T-cell (primary cell): ENCODE measurements around the gene LRIF1. TPM values are rescaled to one million over a fixed set of nuclear protein-coding genes. Genes with fewer than 3 reads are reported as not detected.
A peak's percentile ranks its signal among the peaks of the same experiment; 100 is the strongest.
"Not testable (repeated sequence)": the region's sequence is repeated elsewhere in the genome, so short reads cannot be mapped to it uniquely, and the experiment has no call there.

Source experiments
- ATAC-seq, 4 experiments: fragments of 200-7000 bp in 3 of 4; fragments of 150-1000 bp in 1 of 4; cut with Tn5 transposase; replicated peaks in 1 of 4; 1 replicate in 3 of 4; 2 replicates in 1 of 4; pipeline ENCODE4 v1.10.0; 2021; ENCODE audit warnings: moderate library complexity in 3 of 4, mild to moderate bottlenecking in 2 of 4, moderate number of reproducible peaks in 1 of 4
- CTCF ChIA-PET, 2 donors: fragments of 300-600 bp; sonication (Branson Sonifier 250); formaldehyde crosslinking; loops; one replicate each; lab custom pipeline; 2022; ENCODE audit warnings: antibody characterized with exemption in 2 of 2; lab: Charles Lee
- POLR2A ChIA-PET, 2 donors: fragments of 300-600 bp; sonication (Branson Sonifier 250); formaldehyde crosslinking; loops; one replicate each; lab custom pipeline; 2022; ENCODE audit warnings: antibody characterized with exemption in 2 of 2; lab: Charles Lee
- DNase-seq, 35 experiments: peaks; one replicate each; pipeline versions ENCODE4 v3.0.0 to v3.0.0-alpha.2; 2013 to 2023
- H3K27ac ChIP-seq: one replicate; pipeline ENCODE4 v1.5.1; 2013; ENCODE audit warnings: low read length
- H3K27me3 ChIP-seq, 2 experiments: replicated peaks in 1 of 2; 1 replicate in 1 of 2; 2 replicates in 1 of 2; pipeline versions ENCODE4 v1.6.1 to v1.7.0; 2013; ENCODE audit warnings: low read length in 1 of 2, mixed read lengths in 1 of 2; ENCODE audit not compliant: control insufficient read depth in 2 of 2, insufficient read depth in 2 of 2; ENCODE audit errors: extremely low read depth in 1 of 2
- H3K36me3 ChIP-seq, 2 donors: 1 replicate in 1 of 2; 2 replicates in 1 of 2; pipeline versions ENCODE4 v1.6.1 to v1.7.0; 2013; ENCODE audit warnings: low read length in 1 of 2; ENCODE audit not compliant: control insufficient read depth in 2 of 2, insufficient read depth in 1 of 2; ENCODE audit errors: extremely low read depth in 1 of 2
- H3K4me1 ChIP-seq, 2 experiments: 1 replicate in 1 of 2; 2 replicates in 1 of 2; pipeline versions ENCODE4 v1.6.1 to v1.7.0; 2013; ENCODE audit warnings: low read length in 2 of 2, mixed read lengths in 1 of 2; ENCODE audit not compliant: insufficient read depth in 2 of 2, control insufficient read depth in 1 of 2; ENCODE audit errors: extremely low read depth in 1 of 2
- H3K4me3 ChIP-seq, 2 donors: 1 replicate in 1 of 2; 2 replicates in 1 of 2; pipeline versions ENCODE4 v1.5.1 to v1.7.0; 2013; ENCODE audit warnings: mild to moderate bottlenecking in 2 of 2, low read length in 1 of 2, moderate library complexity in 1 of 2; ENCODE audit not compliant: control insufficient read depth in 1 of 2; ENCODE audit errors: extremely low read depth in 1 of 2
- H3K9me3 ChIP-seq: 2 replicates; pipeline ENCODE4 v1.7.0; 2013
- H3K27ac Mint-ChIP-seq, 2 donors: one replicate each; pipeline ENCODE4 v1.8.0; 2020 to 2021; ENCODE audit warnings: mild to moderate bottlenecking in 2 of 2, mixed read lengths in 2 of 2
- H3K27me3 Mint-ChIP-seq, 2 donors: one replicate each; pipeline ENCODE4 v1.8.0; 2021 to 2022; ENCODE audit warnings: mixed read lengths in 2 of 2
- H3K36me3 Mint-ChIP-seq: one replicate; pipeline ENCODE4 v1.8.0; 2021; ENCODE audit warnings: mixed read lengths
- H3K4me1 Mint-ChIP-seq, 3 donors: one replicate each; pipeline ENCODE4 v1.8.0; 2020 to 2022; ENCODE audit warnings: mixed read lengths in 3 of 3, mild to moderate bottlenecking in 1 of 3
- H3K4me3 Mint-ChIP-seq, 3 donors: one replicate each; pipeline ENCODE4 v1.8.0; 2020 to 2022; ENCODE audit warnings: mild to moderate bottlenecking in 3 of 3, mixed read lengths in 3 of 3, moderate library complexity in 3 of 3
- H3K9me3 Mint-ChIP-seq, 3 donors: one replicate each; pipeline ENCODE4 v1.8.0; 2020 to 2022; ENCODE audit warnings: mixed read lengths in 3 of 3
- WGBS: methylation state at CpG from one replicate; pipeline ENCODE4 v1.1.5; 2013; ENCODE audit warnings: missing lambda C conversion rate; ENCODE audit not compliant: insufficient coverage; 5-methylcytosine and 5-hydroxymethylcytosine counted together
- total RNA-seq, 35 experiments: library from RNA in 6 of 35; stranded (reverse) in 6 of 35; fragments of 120-200 nt in 1 of 35; gene quantifications; one replicate each; pipeline versions ENCODE4 v1.2.1 to v1.2.4 and lab custom pipeline; 2013 to 2026

The LRIF1 gene, protein sequence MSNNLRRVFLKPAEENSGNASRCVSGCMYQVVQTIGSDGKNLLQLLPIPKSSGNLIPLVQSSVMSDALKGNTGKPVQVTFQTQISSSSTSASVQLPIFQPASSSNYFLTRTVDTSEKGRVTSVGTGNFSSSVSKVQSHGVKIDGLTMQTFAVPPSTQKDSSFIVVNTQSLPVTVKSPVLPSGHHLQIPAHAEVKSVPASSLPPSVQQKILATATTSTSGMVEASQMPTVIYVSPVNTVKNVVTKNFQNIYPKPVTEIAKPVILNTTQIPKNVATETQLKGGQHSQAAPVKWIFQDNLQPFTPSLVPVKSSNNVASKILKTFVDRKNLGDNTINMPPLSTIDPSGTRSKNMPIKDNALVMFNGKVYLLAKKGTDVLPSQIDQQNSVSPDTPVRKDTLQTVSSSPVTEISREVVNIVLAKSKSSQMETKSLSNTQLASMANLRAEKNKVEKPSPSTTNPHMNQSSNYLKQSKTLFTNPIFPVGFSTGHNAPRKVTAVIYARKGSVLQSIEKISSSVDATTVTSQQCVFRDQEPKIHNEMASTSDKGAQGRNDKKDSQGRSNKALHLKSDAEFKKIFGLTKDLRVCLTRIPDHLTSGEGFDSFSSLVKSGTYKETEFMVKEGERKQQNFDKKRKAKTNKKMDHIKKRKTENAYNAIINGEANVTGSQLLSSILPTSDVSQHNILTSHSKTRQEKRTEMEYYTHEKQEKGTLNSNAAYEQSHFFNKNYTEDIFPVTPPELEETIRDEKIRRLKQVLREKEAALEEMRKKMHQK
- total RNA-seq (10 to 100 TPM in 3 of 5 donors, 1 to 10 TPM in 2; 6.4 to 23.8 (median 19.9) TPM), total RNA-seq (lab: John Stamatoyannopoulos, UW) (11.8 to 79.3 (median 33.1) reads per million in 29 experiments)
- 23.9 TPM for total RNA-seq (2013)

- peak within 1 kb of the TSS; percentile 96 to 99 for H3K27ac Mint-ChIP-seq
- Histone ChIP-seq H3K27me3 (peaks cover 3 to 8% of the 10 kb centered on the region in 2 experiments), H3K4me3 (peak within 1 kb of the TSS; percentile 85 to 92), H3K4me1 (peaks cover 0 to 12% of the 10 kb centered on the region in 2 experiments), H3K36me3 (no peaks in the 10 kb centered on the region), H3K27ac (peak within 1 kb of the TSS; percentile 99), H3K9me3 (peaks cover 15% of the 10 kb centered on the region)
- peak; percentile 95 to 100 (median 100) for DNase-seq
- peaks cover 38 to 43% (median 40%) of the 10 kb centered on the region in 3 donors for H3K4me1 Mint-ChIP-seq
- CTCF ChIA-PET, result interaction anchor here in 1 of 2 donors (0.6 to 1.2 kb wide), 10 partner anchors 10 to 344 kb away, joined by 3 to 7 read pairs (median 3); partner anchors contain the start of gene CD53
- peaks cover 25 to 44% (median 29%) of the 10 kb centered on the region in 3 donors for H3K9me3 Mint-ChIP-seq
- peak within 1 kb of the TSS; percentile 83 to 94 (median 88) for H3K4me3 Mint-ChIP-seq
- H3K27me3 Mint-ChIP-seq, result peaks cover 11 to 14% of the 10 kb centered on the region in 2 donors
- POLR2A ChIA-PET, result interaction anchor here (0.6 to 1.2 kb wide), 6 partner anchors 80 to 238 kb away, joined by 3 to 5 read pairs (median 3); partner anchors contain the start of gene CD53 (in 1 of the 2)
- peaks cover 41% of the 10 kb centered on the region for H3K36me3 Mint-ChIP-seq
- 2% methylated on average over 53 of the region's 54 CpGs for WGBS
- ATAC-seq, result peak; percentile 92 to 99 (median 97)
These were observed at the start of gene LRIF1 for GRCh38 chr1:110963691-110964454. TSS of gene LRIF1 (minus strand) at chr1:110963922. CDS start at chr1:110963688, 234 bp downstream.

DNA sequence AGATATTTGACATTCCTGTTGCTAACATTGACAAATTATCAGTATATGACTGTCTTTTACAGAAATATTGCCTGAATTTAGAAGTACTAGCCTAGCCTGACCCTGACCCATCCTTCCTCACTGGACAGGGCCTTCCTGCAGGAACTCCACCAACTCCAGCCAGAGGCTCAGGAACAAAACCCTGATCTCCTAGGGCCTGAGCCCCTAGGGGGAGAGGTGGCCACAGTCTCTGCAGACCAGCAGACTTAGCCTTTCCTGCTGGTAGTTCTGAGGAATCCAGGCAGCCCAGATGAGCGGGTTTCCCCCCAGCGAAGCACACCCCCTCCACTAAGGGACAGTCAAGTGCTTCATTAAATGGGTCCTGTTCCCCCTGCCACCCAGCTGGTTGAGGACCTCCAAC lies 44.3 kb upstream of the LRIF1 start:
- Mint-ChIP-seq H3K27me3 (peaks cover 49 to 71% of the 10 kb centered on the region in 2 donors), H3K4me1 (no peaks in the 10 kb centered on the region), H3K27ac (no peak overlapping the region), H3K9me3 (peaks cover 7 to 39% (median 11%) of the 10 kb centered on the region in 3 donors), H3K36me3 (peaks cover 9% of the 10 kb centered on the region), H3K4me3 (no peak overlapping the region)
- ChIA-PET CTCF (no interaction called here), POLR2A (no interaction called here)
- peaks cover 3% of the 10 kb centered on the region for H3K9me3 ChIP-seq
- H3K4me3 ChIP-seq, result no peak overlapping the region
- WGBS, result 40% methylated on average over 1 of the region's 2 CpGs
- no peak overlapping the region for H3K27ac ChIP-seq
- ATAC-seq (no peak), DNase-seq (no peak)
- no peaks in the 10 kb centered on the region for H3K36me3 ChIP-seq
- no peaks in the 10 kb centered on the region for H3K4me1 ChIP-seq
- H3K27me3 ChIP-seq, result peaks cover 0 to 6% of the 10 kb centered on the region in 2 experiments

- CTCF ChIA-PET, result interaction anchor here (0.5 to 1.2 kb wide), 2 partner anchors 177 to 702 kb away, joined by 3 to 4 read pairs; no protein-coding TSS in a partner anchor
- ATAC-seq (no peak), DNase-seq (no peak)
- H3K4me1 Mint-ChIP-seq, result no peaks in the 10 kb centered on the region
- no peak overlapping the region for H3K27ac ChIP-seq
- H3K4me1 ChIP-seq, result no peaks in the 10 kb centered on the region
- H3K36me3 Mint-ChIP-seq, result peaks cover 12% of the 10 kb centered on the region
- no peaks in the 10 kb centered on the region for H3K36me3 ChIP-seq
- H3K9me3 ChIP-seq, result peaks cover 3% of the 10 kb centered on the region
- WGBS, result no CpG with 5 or more reads among the region's 1 CpG
- H3K4me3 ChIP-seq, result no peak overlapping the region
- no peak overlapping the region for H3K4me3 Mint-ChIP-seq
- peaks cover 0 to 12% of the 10 kb centered on the region in 2 experiments for H3K27me3 ChIP-seq
- peaks cover 51 to 74% of the 10 kb centered on the region in 2 donors for H3K27me3 Mint-ChIP-seq
- POLR2A ChIA-PET, result no interaction called here
- H3K27ac Mint-ChIP-seq, result no peak overlapping the region
- peaks cover 3 to 27% (median 7%) of the 10 kb centered on the region in 3 donors for H3K9me3 Mint-ChIP-seq
These were observed 42.8 kb upstream of the LRIF1 start for GRCh38 chr1:111006556-111006955.

DNA sequence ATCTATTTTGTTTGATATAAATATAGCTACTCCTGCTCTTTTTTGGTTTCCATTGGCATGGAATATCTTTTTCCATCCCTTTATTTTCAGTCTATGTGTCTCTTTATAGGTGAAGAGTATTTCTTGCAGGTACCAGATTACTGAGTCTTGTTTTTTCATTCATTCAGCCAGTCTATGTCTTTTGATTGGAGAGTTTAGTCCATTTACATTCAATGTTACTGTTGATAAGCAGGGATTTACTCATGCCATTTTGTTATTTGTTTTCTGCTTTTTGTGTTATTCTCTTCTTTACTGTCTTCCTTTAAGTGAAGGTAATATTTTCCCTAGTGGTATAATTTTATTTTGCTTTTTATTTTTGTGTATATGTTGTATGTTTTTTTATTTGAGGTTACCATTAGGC lies 35.9 kb upstream of the LRIF1 start:
- H3K9me3 Mint-ChIP-seq, result peaks cover 0 to 13% (median 7%) of the 10 kb centered on the region in 3 donors

DNA sequence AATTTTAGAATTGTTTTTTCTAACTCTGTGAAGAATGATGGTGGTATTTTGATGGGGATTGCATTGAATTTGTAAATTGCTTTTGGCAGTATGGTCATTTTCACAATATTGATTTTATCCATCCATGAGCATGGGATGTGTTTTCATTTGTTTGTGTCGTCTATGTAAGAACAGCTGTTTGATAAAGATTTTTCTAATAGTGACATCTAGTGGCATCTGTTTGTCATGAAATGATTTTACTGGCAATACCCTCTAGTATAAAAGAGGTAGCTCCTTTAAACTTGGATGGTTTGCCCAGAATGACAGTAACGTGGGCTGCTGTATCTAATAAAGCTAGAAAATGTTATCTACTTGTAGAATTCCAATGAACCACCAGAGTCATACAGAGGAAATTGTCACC lies 28.6 kb upstream of the LRIF1 start:
- POLR2A ChIA-PET, result interaction anchor here in 1 of 2 donors (0.6 kb wide), 1 partner anchor 13 kb away, joined by 3 read pairs; no protein-coding TSS in a partner anchor
- not testable (repeated sequence) for H3K36me3 Mint-ChIP-seq, H3K36me3 ChIP-seq, H3K27me3 ChIP-seq, H3K4me3 Mint-ChIP-seq, H3K9me3 ChIP-seq, H3K4me3 ChIP-seq, H3K9me3 Mint-ChIP-seq, H3K27ac ChIP-seq, H3K4me1 ChIP-seq, H3K4me1 Mint-ChIP-seq, H3K27ac Mint-ChIP-seq
- no CpG with 5 or more reads among the region's 2 CpGs for WGBS
- CTCF ChIA-PET, result interaction anchor here (0.6 to 1.3 kb wide), 11 partner anchors 14 to 209 kb away, joined by 3 to 6 read pairs (median 3); partner anchors contain the start of gene LRIF1 (in 1 of the 2)
- peak in 2 of 4 experiments; percentile 47 to 56 for ATAC-seq
- H3K27me3 Mint-ChIP-seq, result peaks cover 13 to 16% of the 10 kb centered on the region in 2 donors
- peak in 1 of 35 experiments; percentile 51 for DNase-seq

More for the DNA sequence above, 35.9 kb upstream of the LRIF1 start:
- POLR2A ChIA-PET, H3K36me3 Mint-ChIP-seq, H3K27me3 ChIP-seq, H3K27ac Mint-ChIP-seq, H3K4me1 Mint-ChIP-seq, ATAC-seq, CTCF ChIA-PET, H3K4me1 ChIP-seq, H3K36me3 ChIP-seq, H3K27ac ChIP-seq, DNase-seq, H3K4me3 ChIP-seq, H3K4me3 Mint-ChIP-seq, H3K9me3 ChIP-seq: not testable (repeated sequence)
- H3K27me3 Mint-ChIP-seq, result peaks cover 34 to 52% of the 10 kb centered on the region in 2 donors
